ENCODE data around the gene PALD1. TPM values are rescaled to one million over a fixed set of nuclear protein-coding genes. Genes with fewer than 3 reads are reported as not detected.

Gene PALD1
- total RNA-seq, 1 experiment from 2014 or later: 33.1 TPM

DNA sequence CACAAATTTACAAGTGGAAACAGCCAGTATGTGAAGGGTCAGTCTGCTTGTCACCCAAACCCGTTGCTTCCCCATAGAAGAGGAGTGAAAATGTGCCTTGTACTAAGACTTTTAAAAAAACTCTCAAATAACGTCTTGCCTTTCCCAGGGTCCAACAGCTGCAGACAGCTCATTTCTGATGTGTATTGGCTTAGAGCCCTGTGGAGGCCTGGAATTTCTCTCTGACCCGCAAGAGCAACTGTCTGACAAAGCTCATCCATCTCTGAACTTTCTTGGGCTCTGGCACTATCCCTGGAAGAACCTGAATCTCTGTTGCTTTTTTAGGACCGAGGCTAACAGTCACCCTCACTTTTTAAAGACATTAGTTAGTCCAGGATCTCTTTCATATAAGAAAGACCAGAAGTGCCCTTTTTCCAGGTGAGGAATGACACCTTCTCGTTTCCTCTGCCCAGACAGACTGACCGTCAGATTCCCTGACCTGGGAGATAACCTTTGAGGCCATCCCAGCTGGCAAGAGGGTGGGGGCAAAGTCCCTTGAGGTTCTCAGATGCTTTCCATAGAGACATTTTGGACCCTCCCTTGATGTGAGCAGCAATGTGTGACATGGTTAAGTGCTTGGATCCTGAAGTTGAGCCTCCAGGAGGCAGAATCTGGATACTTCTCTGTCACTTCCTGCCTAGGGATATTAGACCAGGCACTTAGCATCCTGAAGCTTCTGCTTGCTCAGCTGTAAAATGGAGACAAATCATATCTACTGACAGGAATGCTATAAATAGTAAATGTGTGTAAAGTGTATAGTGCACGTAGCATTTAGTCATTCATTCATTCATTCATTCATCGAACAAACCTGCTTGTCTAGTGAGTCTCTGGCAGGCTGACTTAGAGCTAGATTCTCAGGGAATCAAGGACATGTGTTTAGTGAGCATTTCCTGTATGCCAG is 32.6 kb upstream of the PALD1 start:
- no peaks in the 10 kb centered on the region for H3K9me2 ChIP-seq (ENCODE audit: insufficient read depth)
- no peak for TF ChIP-seq ZFX (IDR thresholded peaks at IDR 0.05)
- no peak for TF ChIP-seq ELF1 (IDR thresholded peaks at IDR 0.05; ENCODE audit: borderline replicate concordance, low read depth)
- no peak for TF ChIP-seq SP1 (IDR thresholded peaks at IDR 0.05; ENCODE audit: low read depth)
- TF ChIP-seq YY1 (IDR thresholded peaks at IDR 0.05; ENCODE audit: extremely low read depth, insufficient replicate concordance, low read depth, low read length): no peak
- no peak for TF ChIP-seq EGR1 (IDR thresholded peaks at IDR 0.05; ENCODE audit: low read depth)
- no peak for TF ChIP-seq CBX3 (IDR thresholded peaks at IDR 0.05; ENCODE audit: low read depth)
- TF ChIP-seq, protein P1, sequence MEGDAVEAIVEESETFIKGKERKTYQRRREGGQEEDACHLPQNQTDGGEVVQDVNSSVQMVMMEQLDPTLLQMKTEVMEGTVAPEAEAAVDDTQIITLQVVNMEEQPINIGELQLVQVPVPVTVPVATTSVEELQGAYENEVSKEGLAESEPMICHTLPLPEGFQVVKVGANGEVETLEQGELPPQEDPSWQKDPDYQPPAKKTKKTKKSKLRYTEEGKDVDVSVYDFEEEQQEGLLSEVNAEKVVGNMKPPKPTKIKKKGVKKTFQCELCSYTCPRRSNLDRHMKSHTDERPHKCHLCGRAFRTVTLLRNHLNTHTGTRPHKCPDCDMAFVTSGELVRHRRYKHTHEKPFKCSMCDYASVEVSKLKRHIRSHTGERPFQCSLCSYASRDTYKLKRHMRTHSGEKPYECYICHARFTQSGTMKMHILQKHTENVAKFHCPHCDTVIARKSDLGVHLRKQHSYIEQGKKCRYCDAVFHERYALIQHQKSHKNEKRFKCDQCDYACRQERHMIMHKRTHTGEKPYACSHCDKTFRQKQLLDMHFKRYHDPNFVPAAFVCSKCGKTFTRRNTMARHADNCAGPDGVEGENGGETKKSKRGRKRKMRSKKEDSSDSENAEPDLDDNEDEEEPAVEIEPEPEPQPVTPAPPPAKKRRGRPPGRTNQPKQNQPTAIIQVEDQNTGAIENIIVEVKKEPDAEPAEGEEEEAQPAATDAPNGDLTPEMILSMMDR (IDR thresholded peaks at IDR 0.05 in 2 of 3, conservative IDR thresholded peaks at IDR 0.05 in 1 of 3; ENCODE audit: borderline replicate concordance in 1 of 3, insufficient read depth in 1 of 3, low read depth in 2 of 3, low read length in 2 of 3): no peak
- TF ChIP-seq TCF7L2 (IDR thresholded peaks at IDR 0.05; ENCODE audit: borderline replicate concordance, extremely low read depth, insufficient read depth, insufficient read length): no peak
- no peaks in the 10 kb centered on the region for H3K79me2 ChIP-seq (ENCODE audit: insufficient read depth, low read length)
- no TSS peak for BruUV-seq (replicated peaks)
- no peak for DNase-seq (ENCODE audit: low read depth, low spot score)
- no peaks in the 10 kb centered on the region for H3K27me3 ChIP-seq (ENCODE audit: insufficient read depth, low read length)
- ChIA-PET CTCF (no interaction called here), POLR2A (no interaction called here), RAD21 (ENCODE audit: low non-redundant PET in 1 of 2, low total read pairs in 2 of 2, uncharacterized antibody in 2 of 2, unreplicated experiment in 2 of 2) (no interaction called here)
- no peak overlapping the region for H3K4me2 ChIP-seq (ENCODE audit: low read length)
- H3K4me3 ChIP-seq (replicated peaks in 1 of 2; ENCODE audit: low read depth in 1 of 2, low read length in 2 of 2): no peak overlapping the region
- H3K27ac ChIP-seq (ENCODE audit: low read depth, low read length): no peak overlapping the region
- H3K9ac ChIP-seq (ENCODE audit: low read length): no peak overlapping the region
- intact Hi-C loops (cut with micrococcal nuclease): no loop called here
- no peak overlapping the region for H2AFZ ChIP-seq (ENCODE audit: low read depth, low read length, poor library complexity, severe bottlenecking)
- no peak for ATAC-seq
- H3K4me1 ChIP-seq (ENCODE audit: control insufficient read depth in 1 of 2, insufficient read depth in 2 of 2, low read length in 2 of 2): no peaks in the 10 kb centered on the region; a peak in 1 of 4 replicates
- no peaks in the 10 kb centered on the region for H3K9me3 ChIP-seq (ENCODE audit: control insufficient read depth in 1 of 2, insufficient read depth in 1 of 2, low read depth in 1 of 2, low read length in 2 of 2)
- H4K20me1 ChIP-seq (ENCODE audit: insufficient read depth): no peaks in the 10 kb centered on the region
- no peaks in the 10 kb centered on the region for H3K36me3 ChIP-seq (ENCODE audit: control insufficient read depth in 1 of 2, insufficient read depth in 2 of 2, low read length in 2 of 2)

All from HCT116 (cell line).